IMR-90 (cell line): Measurements from ENCODE around the gene LOXL3. TPM values are rescaled to one million over a fixed set of nuclear protein-coding genes. Genes with fewer than 3 reads are reported as not detected.

Source experiments
- ATAC-seq: fragments of 200-7000 bp; cut with Tn5 transposase; 2 replicates; pipeline ENCODE4 v1.9.1; 2020; ENCODE audit warnings: low read depth, mild to moderate bottlenecking, moderate library complexity
- BruUV-seq: library from RNA; stranded (reverse); fragments of 400-500 nt; replicated peaks from 2 replicates; lab custom pipeline; 2021; lab: Mats Ljungman, UMichigan
- CTCF ChIA-PET: fragments of 300-600 bp; formaldehyde crosslinking; extraction: SDS; loops from one replicate; lab custom pipeline; 2021; ENCODE audit warnings: antibody characterized with exemption; lab: Yijun Ruan, JAX
- POLR2A ChIA-PET: fragments of 300-600 bp; sonication (Branson Sonifier 250); formaldehyde crosslinking; loops from one replicate; lab custom pipeline; 2022; ENCODE audit warnings: antibody characterized with exemption; ENCODE audit not compliant: unreplicated experiment; lab: Charles Lee
- DNase-seq: peaks from one replicate; pipeline ENCODE4 v3.0.0; 2013
- H2AFZ ChIP-seq: replicated peaks from 2 replicates; pipeline ENCODE3; 2013; ENCODE audit warnings: low read length, mild to moderate bottlenecking; ENCODE audit not compliant: poor library complexity
- H2AK5ac ChIP-seq: 2 replicates; pipeline ENCODE4 v1.6.1; 2013; ENCODE audit warnings: low read depth, low read length, inconsistent platforms
- H2AK9ac ChIP-seq: replicated peaks from 2 replicates; pipeline ENCODE3; 2013; ENCODE audit warnings: mild to moderate bottlenecking, low read depth, low read length, moderate library complexity; ENCODE audit not compliant: poor library complexity
- H2BK120ac ChIP-seq: 2 replicates; pipeline ENCODE4 v1.6.1; 2013; ENCODE audit warnings: low read depth, low read length, inconsistent platforms
- H2BK15ac ChIP-seq: 3 replicates; pipeline ENCODE4 v1.6.1; 2013; ENCODE audit warnings: low read depth, low read length, inconsistent platforms
- H2BK20ac ChIP-seq: 2 replicates; pipeline ENCODE4 v1.6.1; 2013; ENCODE audit warnings: low read depth, mild to moderate bottlenecking, inconsistent platforms, low read length, moderate library complexity
- H2BK5ac ChIP-seq: 2 replicates; pipeline ENCODE4 v1.6.1; 2013; ENCODE audit warnings: mild to moderate bottlenecking, low read depth, low read length, inconsistent platforms; ENCODE audit not compliant: poor library complexity, severe bottlenecking
- H3K14ac ChIP-seq: replicated peaks from 2 replicates; pipeline ENCODE4 v1.6.1; 2013; ENCODE audit warnings: low read depth, low read length, inconsistent platforms
- H3K18ac ChIP-seq: 2 replicates; pipeline ENCODE4 v1.6.1; 2013; ENCODE audit warnings: low read depth, low read length, control low read depth
- H3K23ac ChIP-seq: 2 replicates; pipeline ENCODE4 v1.6.1; 2013; ENCODE audit warnings: low read depth, low read length, inconsistent platforms
- H3K27ac ChIP-seq: 2 replicates; pipeline ENCODE4 v1.5.1; 2013; ENCODE audit warnings: mild to moderate bottlenecking, control low read depth, low read length; ENCODE audit not compliant: insufficient read depth
- H3K27me3 ChIP-seq: 2 replicates; pipeline ENCODE4 v1.6.1; 2013; ENCODE audit warnings: low read length; ENCODE audit not compliant: control insufficient read depth, insufficient read depth
- H3K36me3 ChIP-seq: 2 replicates; pipeline ENCODE4 v1.6.1; 2013; ENCODE audit warnings: low read length, mixed read lengths; ENCODE audit not compliant: control insufficient read depth, insufficient read depth
- H3K4ac ChIP-seq: 2 replicates; pipeline ENCODE4 v1.6.1; 2013; ENCODE audit warnings: low read depth, low read length, inconsistent platforms
- H3K4me1 ChIP-seq: 2 replicates; pipeline ENCODE4 v1.6.1; 2013; ENCODE audit warnings: low read length, mixed read lengths; ENCODE audit not compliant: control insufficient read depth, insufficient read depth
- H3K4me2 ChIP-seq: 2 replicates; pipeline ENCODE4 v1.6.1; 2013; ENCODE audit warnings: low read depth, mild to moderate bottlenecking, control low read depth, low read length, moderate library complexity
- H3K4me3 ChIP-seq: 2 replicates; pipeline ENCODE4 v1.5.1; 2013; ENCODE audit warnings: low read depth, mild to moderate bottlenecking, control low read depth, low read length, moderate library complexity; ENCODE audit not compliant: insufficient read depth
- H3K56ac ChIP-seq: 2 replicates; pipeline ENCODE4 v1.6.1; 2013; ENCODE audit warnings: low read length, inconsistent platforms; ENCODE audit not compliant: insufficient read depth; ENCODE audit errors: extremely low read depth
- H3K79me1 ChIP-seq, 2 experiments: 2 replicates each; pipeline ENCODE4 v1.6.1; 2013; ENCODE audit warnings: low read length in 2 of 2, inconsistent platforms in 1 of 2, low read depth in 1 of 2
- H3K9ac ChIP-seq: 2 replicates; pipeline ENCODE4 v1.6.1; 2013; ENCODE audit warnings: low read depth, low read length, control low read depth
- H3K9me1 ChIP-seq: 2 replicates; pipeline ENCODE4 v1.6.1; 2013; ENCODE audit warnings: low read length, inconsistent platforms; ENCODE audit not compliant: insufficient read depth
- H3K9me3 ChIP-seq: 2 replicates; pipeline ENCODE4 v1.6.1; 2013; ENCODE audit warnings: low read length; ENCODE audit not compliant: control insufficient read depth, insufficient read depth
- H4K20me1 ChIP-seq: 2 replicates; pipeline ENCODE4 v1.6.1; 2013; ENCODE audit warnings: low read length, inconsistent platforms; ENCODE audit not compliant: insufficient read depth
- H4K5ac ChIP-seq: 2 replicates; pipeline ENCODE4 v1.6.1; 2013; ENCODE audit warnings: mild to moderate bottlenecking, low read depth, low read length, control low read depth
- H4K8ac ChIP-seq, 2 experiments: 2 replicates each; pipeline ENCODE4 v1.6.1; 2013; ENCODE audit warnings: low read depth in 2 of 2, low read length in 2 of 2, control low read depth in 1 of 2, inconsistent platforms in 1 of 2
- H4K91ac ChIP-seq: 2 replicates; pipeline ENCODE4 v1.6.1; 2013; ENCODE audit warnings: low read depth, low read length, inconsistent platforms; ENCODE audit not compliant: insufficient read depth
- BHLHE40 ChIP-seq: fragments of 150-350 bp; IDR thresholded peaks from 2 replicates; pipeline ENCODE4 v1.6.1; 2016; ENCODE audit warnings: mild to moderate bottlenecking, low read depth, low read length
- CEBPB ChIP-seq: IDR thresholded peaks from 2 replicates; pipeline ENCODE4 v1.6.1; 2012; ENCODE audit warnings: low read depth, low read length, improper control_type of control experiment
- CHD1 ChIP-seq: IDR thresholded peaks from 2 replicates; pipeline ENCODE4 v1.6.1; 2012; ENCODE audit warnings: low read depth, low read length, improper control_type of control experiment
- ELK1 ChIP-seq: fragments of 150-350 bp; IDR thresholded peaks from 2 replicates; pipeline ENCODE4 v1.6.1; 2016; ENCODE audit warnings: low read depth, mild to moderate bottlenecking, low read length, moderate library complexity, borderline replicate concordance
- FOS ChIP-seq: fragments of 150-350 bp; IDR thresholded peaks from 2 replicates; pipeline ENCODE4 v1.6.1; 2016; ENCODE audit warnings: low read depth, low read length
- MAFK ChIP-seq: IDR thresholded peaks from 2 replicates; pipeline ENCODE4 v1.6.1; 2012; ENCODE audit warnings: low read depth, low read length, improper control_type of control experiment
- MAZ ChIP-seq: IDR thresholded peaks from 2 replicates; pipeline ENCODE4 v1.6.1; 2012; ENCODE audit warnings: low read depth, mild to moderate bottlenecking, low read length, improper control_type of control experiment, moderate library complexity, borderline replicate concordance
- MXI1 ChIP-seq: IDR thresholded peaks from 2 replicates; pipeline ENCODE4 v1.6.1; 2012; ENCODE audit warnings: low read depth, mild to moderate bottlenecking, low read length, moderate library complexity, borderline replicate concordance
- NFE2L2 ChIP-seq: fragments of 150-350 bp; IDR thresholded peaks from 2 replicates; pipeline ENCODE4 v1.6.1; 2016; ENCODE audit warnings: low read depth, mild to moderate bottlenecking, low read length
- POLR2A ChIP-seq: IDR thresholded peaks from 2 replicates; pipeline ENCODE4 v1.6.1; 2012; ENCODE audit warnings: mild to moderate bottlenecking, low read depth, low read length
- RAD21 ChIP-seq: IDR thresholded peaks from 2 replicates; pipeline ENCODE4 v1.6.1; 2012; ENCODE audit warnings: low read length, improper control_type of control experiment
- RCOR1 ChIP-seq: IDR thresholded peaks from 2 replicates; pipeline ENCODE4 v1.6.1; 2012; ENCODE audit warnings: mild to moderate bottlenecking, low read length, improper control_type of control experiment; ENCODE audit not compliant: insufficient replicate concordance
- RFX5 ChIP-seq: IDR thresholded peaks from 2 replicates; pipeline ENCODE4 v1.8.0; 2012; ENCODE audit warnings: low read depth, mild to moderate bottlenecking, low read length, moderate library complexity
- SMC3 ChIP-seq: fragments of 150-350 bp; IDR thresholded peaks from 2 replicates; pipeline ENCODE4 v1.6.1; 2016; ENCODE audit warnings: low read depth, mild to moderate bottlenecking, antibody characterized with exemption, low read length, moderate library complexity
- USF2 ChIP-seq: fragments of 150-350 bp; IDR thresholded peaks from 2 replicates; pipeline ENCODE4 v1.6.1; 2017; ENCODE audit warnings: mild to moderate bottlenecking, antibody characterized with exemption, low read length, low read depth
- WGBS, 2 experiments: methylation state at CpG; one replicate each; pipeline versions ENCODE4 v1.1.5 to v1.1.7; 2013; ENCODE audit warnings: missing lambda C conversion rate in 2 of 2; ENCODE audit not compliant: insufficient read length in 1 of 2; ENCODE audit errors: extremely low coverage in 2 of 2; 5-methylcytosine and 5-hydroxymethylcytosine counted together
- dilution Hi-C: fragments of 300-500 bp; cut with HindIII; formaldehyde crosslinking; loops from one replicate; pipeline ENCODE4 v1.14.3; 2018; ENCODE audit warnings: low sequenced_read_pairs; ENCODE audit not compliant: unreplicated experiment
- in situ Hi-C: fragments of 300-500 bp; cut with MboI; formaldehyde crosslinking; loops from 3 replicates; pipeline ENCODE4 v1.14.3; 2019; ENCODE audit warnings: low sequenced_read_pairs, inconsistent platforms, mixed read lengths
- intact Hi-C: fragments of 100-400 bp; cut with micrococcal nuclease; formaldehyde crosslinking; loops from 2 replicates; pipeline ENCODE4 v1.10.0; 2022
- polyA plus RNA-seq, 3 experiments: library from polyadenylated mRNA; depleted of rRNA; stranded (reverse); fragments of >200 nt; gene quantifications; 2 replicates each; pipeline ENCODE4 v1.2.3, GENCODE V29; 2012; ENCODE audit warnings: low replicate concordance in 1 of 3
- total RNA-seq: library from RNA; depleted of rRNA; stranded (reverse); fragments of >200 nt; gene quantifications from 2 replicates; pipeline ENCODE4 v1.2.3, GENCODE V29; 2012

Gene LOXL3
- total and polyA plus RNA-seq, 2 of the 4 experiments (the other 2 are of a cell fraction): 17.9 to 23.4 TPM

- H2AK5ac ChIP-seq: no peak overlapping the region
- H2AK9ac ChIP-seq: no peak overlapping the region
- ChIA-PET POLR2A (no interaction called here), CTCF (interaction anchor here (1.3 kb wide), 1 partner anchor 11 kb away, joined by 3 read pairs; no protein-coding TSS in a partner anchor)
- no peaks in the 10 kb centered on the region for H4K20me1 ChIP-seq
- H3K4ac ChIP-seq: peak overlapping the region; percentile 45; the same call in 1 of the 2 replicates
- WGBS, 2 experiments: 38% methylated on average over 1 of the region's 7 CpGs; no CpG with 5 or more reads in 1 of the 2 experiments
- BruUV-seq: no TSS peak
- peak overlapping the region; percentile 59; the same call in 1 of the 2 replicates for H2BK120ac ChIP-seq
- H2BK5ac ChIP-seq: peak overlapping the region; percentile 73
- peak overlapping the region; percentile 10; the same call in 1 of the 2 replicates for H3K4me3 ChIP-seq
- no peaks in the 10 kb centered on the region for H3K27me3 ChIP-seq
- no peaks in the 10 kb centered on the region for H3K9me3 ChIP-seq
- H3K4me2 ChIP-seq: peak overlapping the region; percentile 58; the same call in 1 of the 2 replicates
- peak overlapping the region; percentile 39 for H3K14ac ChIP-seq
- peaks cover 21% of the 10 kb centered on the region for H3K4me1 ChIP-seq
- peak overlapping the region; percentile 55; the same call in 1 of the 2 replicates for H3K18ac ChIP-seq
- H2BK20ac ChIP-seq: peak overlapping the region; percentile 30; the same call in 1 of the 2 replicates
- H2AFZ ChIP-seq: peak overlapping the region; percentile 63
- peaks cover 22% of the 10 kb centered on the region; the same call in 1 of the 2 replicates for H3K9me1 ChIP-seq
- peak overlapping the region; percentile 56; the same call in 1 of the 2 replicates for H3K27ac ChIP-seq
- H4K5ac ChIP-seq: peak overlapping the region; percentile 65; the same call in 1 of the 2 replicates
- H3K79me1 ChIP-seq: no peaks in the 10 kb centered on the region
- 0 out of 2 replicates have a peak overlapping the region, but pooled peaks have one; percentile 7 for H4K91ac ChIP-seq
- ATAC-seq (peak; percentile 66), DNase-seq (peak; percentile 72)
- H3K9ac ChIP-seq: no peak overlapping the region
- H3K56ac ChIP-seq: peak overlapping the region; percentile 49; the same call in 1 of the 2 replicates
- H2BK15ac ChIP-seq: no peak overlapping the region
- H3K23ac ChIP-seq: peak overlapping the region; percentile 24; the same call in 1 of the 2 replicates
- TF ChIP-seq CEBPB (no peak), RFX5 (no peak), MAFK (no peak), NFE2L2 (no peak), RCOR1 (no peak), CHD1 (no peak), RAD21 (no peak), SMC3 (no peak), BHLHE40 (no peak), MXI1 (no peak), FOS (no peak), USF2 (no peak), POLR2A (no peak), ELK1 (no peak), MAZ (no peak)
- peak overlapping the region; percentile 72 to 80; a peak in 2 of 4 replicates for H4K8ac ChIP-seq
- dilution Hi-C loops: no loop called here
- H3K36me3 ChIP-seq: no peaks in the 10 kb centered on the region
- intact Hi-C loops: no loop called here
- in situ Hi-C loops: no loop called here
These were observed 20.2 kb upstream of the LOXL3 start for GRCh38 chr2:74573747-74574562.
